GM23248 (cell line): ENCODE data around the gene KCNRG.
"Not testable (repeated sequence)": the region's sequence is repeated elsewhere in the genome, so short reads cannot be mapped to it uniquely, and the experiment has no call there.

Source experiments
- EZH2 ChIP-seq: fragments of 200-600 bp; sonication (generic); IDR thresholded peaks from 2 replicates; pipeline ENCODE4 v1.6.1; 2018; ENCODE audit warnings: antibody characterized with exemption, mild to moderate bottlenecking; ENCODE audit not compliant: insufficient read depth, poor library complexity, severe bottlenecking
- EZH2phosphoT487 ChIP-seq: fragments of 200-600 bp; sonication (generic); IDR thresholded peaks from 2 replicates; pipeline ENCODE4 v1.6.1; 2018; ENCODE audit warnings: antibody characterized with exemption, moderate library complexity, mild to moderate bottlenecking, low read depth; ENCODE audit not compliant: insufficient read depth

- TF ChIP-seq EZH2, EZH2phosphoT487: not testable (repeated sequence)
Measured at GRCh38 chr13:50062336-50062735, 47.1 kb downstream of the KCNRG start.
